Measurements from ENCODE around the gene ABCD1.

DNA sequence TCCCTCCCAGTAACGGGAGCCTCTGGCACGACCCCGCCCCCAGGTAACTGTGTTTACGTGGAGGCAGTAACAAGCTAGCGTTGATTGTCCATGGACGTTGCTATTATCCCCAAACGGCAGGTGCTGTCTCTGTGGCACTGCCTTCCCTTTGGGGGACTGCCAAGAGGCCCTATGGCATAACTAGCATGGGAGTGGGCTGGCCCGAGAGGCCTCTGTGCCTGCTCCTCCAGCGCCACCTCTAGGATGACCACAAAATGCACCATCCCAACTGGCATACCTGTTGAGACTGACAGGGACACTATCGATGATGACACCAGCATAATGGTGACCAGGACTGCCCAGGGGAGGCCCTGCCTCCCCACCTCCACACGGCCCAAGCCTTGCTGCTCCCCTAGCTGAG is 57.7 kb downstream of the ABCD1 start:
- TF ChIP-seq, protein P1, sequence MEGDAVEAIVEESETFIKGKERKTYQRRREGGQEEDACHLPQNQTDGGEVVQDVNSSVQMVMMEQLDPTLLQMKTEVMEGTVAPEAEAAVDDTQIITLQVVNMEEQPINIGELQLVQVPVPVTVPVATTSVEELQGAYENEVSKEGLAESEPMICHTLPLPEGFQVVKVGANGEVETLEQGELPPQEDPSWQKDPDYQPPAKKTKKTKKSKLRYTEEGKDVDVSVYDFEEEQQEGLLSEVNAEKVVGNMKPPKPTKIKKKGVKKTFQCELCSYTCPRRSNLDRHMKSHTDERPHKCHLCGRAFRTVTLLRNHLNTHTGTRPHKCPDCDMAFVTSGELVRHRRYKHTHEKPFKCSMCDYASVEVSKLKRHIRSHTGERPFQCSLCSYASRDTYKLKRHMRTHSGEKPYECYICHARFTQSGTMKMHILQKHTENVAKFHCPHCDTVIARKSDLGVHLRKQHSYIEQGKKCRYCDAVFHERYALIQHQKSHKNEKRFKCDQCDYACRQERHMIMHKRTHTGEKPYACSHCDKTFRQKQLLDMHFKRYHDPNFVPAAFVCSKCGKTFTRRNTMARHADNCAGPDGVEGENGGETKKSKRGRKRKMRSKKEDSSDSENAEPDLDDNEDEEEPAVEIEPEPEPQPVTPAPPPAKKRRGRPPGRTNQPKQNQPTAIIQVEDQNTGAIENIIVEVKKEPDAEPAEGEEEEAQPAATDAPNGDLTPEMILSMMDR (conservative IDR thresholded peaks at IDR 0.05; ENCODE audit: low read depth, low read length) = peak; percentile 27; the same call in 1 of the 2 replicates
- TF ChIP-seq EZH2 (IDR thresholded peaks at IDR 0.05; ENCODE audit: low read length, unreplicated experiment) = no peak
